Activated CD8-positive, alpha-beta memory T cell treated with anti-CD3 and anti-CD28 coated beads, Interleukin-2, amount 50 U/mL, for 24 hours (primary cell): Measurements from ENCODE around the gene HOXD8.

Source experiments
- DNase-seq: peaks from one replicate; pipeline ENCODE4 v3.0.0-alpha.2; 2020; ENCODE audit errors: extremely low read depth

HOXD8 gene

DNA sequence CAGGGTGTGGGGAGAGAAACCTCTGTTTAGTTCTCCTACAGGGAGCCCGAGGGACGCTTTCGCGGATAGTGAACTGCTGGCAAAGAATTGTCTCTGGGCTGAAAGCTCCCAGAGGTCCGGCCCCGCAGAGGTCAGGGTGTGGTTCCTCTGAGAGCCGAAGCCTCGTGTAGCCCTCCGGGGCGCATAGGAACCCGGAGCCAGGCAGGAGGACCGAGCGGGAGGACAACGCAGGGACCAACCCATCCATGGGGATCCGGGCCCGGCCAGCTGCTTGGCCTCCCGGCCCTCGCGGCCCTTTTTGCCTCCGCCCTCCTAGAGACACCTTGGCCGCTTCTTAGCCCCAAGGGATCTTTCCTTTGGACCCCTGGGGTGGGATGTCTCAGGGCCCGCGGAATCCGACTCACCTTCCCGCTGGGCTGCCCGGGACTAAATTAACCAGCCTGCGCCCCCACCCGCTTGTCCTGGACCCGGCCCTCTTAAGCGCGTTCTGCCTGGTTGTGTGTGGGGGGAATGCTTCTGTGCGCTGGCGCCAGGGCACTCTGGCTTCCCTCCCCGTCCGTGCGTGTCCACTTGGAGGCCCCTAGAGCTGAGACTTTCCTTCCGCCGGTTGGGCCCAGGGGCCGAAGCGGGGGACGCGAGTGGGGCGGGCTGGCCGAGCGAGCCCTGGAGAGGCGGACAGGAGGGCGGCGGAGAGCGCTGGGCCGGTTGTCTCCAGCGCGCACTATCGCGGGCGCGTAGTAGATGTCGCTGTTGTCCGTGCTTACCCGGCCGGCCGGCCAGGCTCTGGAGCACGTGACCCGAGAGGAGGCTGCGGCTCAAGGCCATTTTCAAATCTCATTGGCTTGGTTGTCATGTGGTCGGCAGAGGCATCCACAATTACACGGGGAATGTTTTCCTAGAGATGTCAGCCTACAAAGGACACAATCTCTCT, 13.4 kb upstream of the HOXD8 start, which contains the start of gene HOXD10:
Gene HOXD10 (plus strand): TSS at position 896 of the 931 bp plus-strand sequence. CDS start 56 bp downstream, outside the sequence.
- DNase-seq: no peak

DNA sequence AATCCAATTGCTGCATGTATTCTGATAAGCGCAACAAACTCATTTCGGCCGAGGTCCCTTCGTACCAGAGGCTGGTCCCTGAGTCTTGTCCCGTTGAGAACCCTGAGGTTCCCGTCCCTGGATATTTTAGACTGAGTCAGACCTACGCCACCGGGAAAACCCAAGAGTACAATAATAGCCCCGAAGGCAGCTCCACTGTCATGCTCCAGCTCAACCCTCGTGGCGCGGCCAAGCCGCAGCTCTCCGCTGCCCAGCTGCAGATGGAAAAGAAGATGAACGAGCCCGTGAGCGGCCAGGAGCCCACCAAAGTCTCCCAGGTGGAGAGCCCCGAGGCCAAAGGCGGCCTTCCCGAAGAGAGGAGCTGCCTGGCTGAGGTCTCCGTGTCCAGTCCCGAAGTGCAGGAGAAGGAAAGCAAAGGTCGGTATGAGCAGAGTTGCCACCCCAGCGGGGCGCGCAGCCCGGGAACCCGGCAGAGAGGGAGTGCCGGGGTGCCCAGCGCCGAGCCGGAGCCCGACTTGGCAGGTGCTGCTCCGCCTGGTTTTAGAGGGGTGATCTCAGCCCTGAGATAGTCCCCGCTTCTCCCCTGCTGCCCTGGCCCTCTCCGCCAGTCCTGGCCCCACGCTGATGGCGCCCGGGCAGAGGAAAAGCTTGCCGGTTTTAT, 12.2 kb upstream of the HOXD8 start:
- DNase-seq: no peak

DNA sequence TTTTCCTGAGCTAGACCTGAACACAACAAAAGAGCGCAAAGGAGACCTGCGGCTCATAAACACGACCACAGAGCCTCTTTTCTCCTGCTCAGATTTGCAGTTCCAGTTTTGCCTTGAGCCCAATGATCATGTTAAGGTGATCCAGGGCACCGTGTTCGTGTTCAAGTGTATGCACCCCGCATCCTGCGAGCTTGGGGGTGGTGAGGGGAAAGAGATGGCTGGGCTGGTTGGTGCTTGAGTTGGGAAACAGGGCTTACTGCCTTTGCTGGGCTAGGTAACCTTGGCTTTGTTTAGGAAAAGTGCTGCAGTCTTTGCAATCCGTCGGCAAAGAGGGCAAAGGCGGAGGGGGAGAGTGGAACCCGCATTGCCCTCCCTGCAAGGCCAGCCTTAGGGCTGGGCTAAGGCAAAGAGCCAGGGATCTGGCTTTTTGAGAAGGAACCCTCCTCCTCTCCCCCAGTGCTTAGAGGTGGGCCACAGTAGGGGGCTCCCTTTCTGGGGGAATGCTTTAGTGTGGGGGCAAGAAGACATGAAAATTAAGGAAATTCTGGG, 11.6 kb upstream of the HOXD8 start:
- no peak for DNase-seq

DNA sequence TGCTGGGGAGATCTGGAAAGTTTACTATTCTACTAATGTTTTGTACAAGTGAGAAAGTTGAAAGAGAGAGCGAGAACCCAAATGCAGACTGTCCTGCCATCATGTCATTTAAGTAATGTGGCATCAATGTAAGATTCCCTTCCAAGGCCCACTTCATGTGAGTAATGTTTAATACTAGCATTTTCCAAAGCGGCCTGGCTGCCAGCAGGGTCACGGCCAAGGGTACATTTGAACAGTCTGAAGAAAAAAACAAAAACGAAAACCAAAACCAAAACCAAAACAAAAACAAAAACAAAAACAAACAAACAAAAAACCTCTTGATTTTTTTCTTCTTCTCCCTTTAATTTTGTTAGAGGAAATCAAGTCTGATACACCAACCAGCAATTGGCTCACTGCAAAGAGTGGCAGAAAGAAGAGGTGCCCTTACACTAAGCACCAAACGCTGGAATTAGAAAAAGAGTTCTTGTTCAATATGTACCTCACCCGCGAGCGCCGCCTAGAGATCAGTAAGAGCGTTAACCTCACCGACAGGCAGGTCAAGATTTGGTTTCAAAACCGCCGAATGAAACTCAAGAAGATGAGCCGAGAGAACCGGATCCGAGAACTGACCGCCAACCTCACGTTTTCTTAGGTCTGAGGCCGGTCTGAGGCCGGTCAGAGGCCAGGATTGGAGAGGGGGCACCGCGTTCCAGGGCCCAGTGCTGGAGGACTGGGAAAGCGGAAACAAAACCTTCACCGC, 10.7 kb upstream of the HOXD8 start:
- DNase-seq: no peak

DNA sequence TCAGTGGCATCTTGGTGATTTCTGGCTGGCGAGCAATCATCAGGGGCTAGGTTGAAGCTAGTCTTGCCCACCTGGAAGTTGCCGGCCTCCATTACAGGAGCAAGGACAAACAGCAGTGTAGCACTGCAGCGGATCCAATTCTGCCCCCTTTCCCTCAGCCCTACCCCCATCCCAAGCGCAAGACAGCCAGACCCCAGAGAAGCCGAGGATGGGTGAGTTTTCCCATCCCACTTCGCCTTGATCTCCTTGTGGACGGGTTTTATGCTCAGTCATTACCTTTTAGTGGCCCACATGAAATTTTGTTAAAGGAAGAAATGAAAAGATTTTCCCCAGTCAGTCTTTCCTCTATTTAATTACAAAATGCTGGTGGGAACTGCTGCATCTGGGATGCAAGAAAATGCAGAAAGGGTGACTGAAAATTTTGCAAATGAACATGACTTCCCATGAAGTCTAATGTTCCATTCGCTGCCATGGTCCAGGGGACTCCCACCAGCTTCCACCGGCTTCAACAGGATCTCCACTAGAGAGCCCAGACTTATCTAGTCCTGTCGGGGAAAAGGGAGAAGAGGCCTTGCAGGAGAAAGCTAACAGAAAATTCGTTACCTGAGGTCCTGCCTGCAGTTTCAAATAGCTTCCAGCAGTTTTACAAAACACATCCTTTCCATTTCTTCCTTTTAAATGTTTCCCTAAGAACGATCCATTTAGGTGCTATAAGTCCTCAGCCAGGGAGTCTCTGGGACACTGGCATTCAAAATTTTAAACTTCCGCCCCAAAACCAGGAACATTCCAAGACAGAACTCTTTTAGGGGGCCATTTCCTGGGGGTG, 8.9 kb upstream of the HOXD8 start:
- DNase-seq: no peak

DNA sequence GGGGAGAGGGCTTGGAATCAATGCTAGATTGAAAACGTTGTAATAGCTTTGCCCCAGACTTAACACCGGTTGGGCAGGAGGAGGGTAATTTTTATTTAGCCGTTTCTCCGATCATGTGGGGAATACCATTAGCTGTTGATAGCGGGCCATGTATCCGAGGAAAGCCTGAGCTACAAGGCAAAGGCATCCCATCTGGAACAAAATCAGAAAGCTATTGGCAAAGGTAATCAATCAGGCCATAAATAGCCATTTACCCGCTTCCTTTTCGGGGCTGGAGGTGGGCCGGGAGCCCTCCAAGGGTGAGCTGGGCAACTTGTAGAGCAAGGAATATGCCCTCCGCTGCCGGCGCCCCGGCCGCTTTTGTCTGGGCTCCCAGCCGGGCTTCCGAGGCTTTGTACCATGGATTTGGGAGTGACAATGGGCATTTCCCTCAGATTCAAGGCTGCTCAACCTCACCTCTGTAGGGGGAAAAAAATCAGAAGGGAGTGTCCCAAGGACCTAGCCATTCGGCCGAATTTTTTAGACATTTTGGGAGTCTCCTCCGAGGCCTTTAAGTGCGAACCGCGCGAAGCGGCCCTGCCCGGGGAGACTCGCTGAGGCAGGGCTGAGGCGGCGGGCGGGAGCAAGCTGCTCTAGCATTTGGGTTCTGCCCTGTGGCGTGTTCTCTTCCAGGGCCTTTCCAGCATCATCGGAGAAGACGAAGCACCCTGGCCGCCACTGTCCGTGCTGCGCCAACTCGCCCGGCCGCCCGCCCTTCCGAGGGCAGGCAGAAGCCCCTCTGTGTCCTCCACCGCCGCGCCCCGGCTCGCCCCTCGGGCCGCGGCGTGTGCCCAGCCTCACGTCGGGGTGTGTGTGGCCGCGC, 8.1 kb upstream of the HOXD8 start:
- DNase-seq: no peak

DNA sequence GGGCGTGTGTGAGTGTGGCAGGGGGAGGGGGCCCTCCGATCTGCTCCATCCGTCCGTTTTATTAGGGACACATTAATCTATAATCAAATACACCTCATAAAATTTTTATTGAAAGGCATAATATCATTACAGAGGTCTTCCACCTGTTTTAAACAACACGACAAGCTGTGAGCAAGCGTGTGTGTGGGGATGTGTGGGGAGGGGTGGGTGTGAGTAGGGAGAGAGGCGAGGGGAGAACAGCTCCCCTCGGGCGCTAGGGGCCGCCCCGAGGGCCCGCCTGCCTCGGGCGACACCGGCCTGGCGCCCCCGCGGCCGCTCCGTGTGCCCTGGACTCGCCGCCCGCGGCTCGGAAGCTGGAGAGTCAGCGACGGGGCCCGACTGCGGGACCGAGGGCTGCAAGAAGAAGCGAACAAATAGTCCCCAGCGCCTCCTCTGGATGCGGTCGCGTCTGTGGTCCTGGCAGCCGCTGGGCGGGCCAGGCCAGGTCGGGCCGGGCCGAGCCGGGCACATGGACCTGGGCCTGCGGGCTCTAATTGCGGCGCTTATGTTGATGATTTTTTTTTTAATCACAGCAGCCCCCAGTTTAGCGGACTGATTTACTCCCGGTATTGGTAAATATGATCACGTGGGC, 7.3 kb upstream of the HOXD8 start:
- DNase-seq: no peak

DNA sequence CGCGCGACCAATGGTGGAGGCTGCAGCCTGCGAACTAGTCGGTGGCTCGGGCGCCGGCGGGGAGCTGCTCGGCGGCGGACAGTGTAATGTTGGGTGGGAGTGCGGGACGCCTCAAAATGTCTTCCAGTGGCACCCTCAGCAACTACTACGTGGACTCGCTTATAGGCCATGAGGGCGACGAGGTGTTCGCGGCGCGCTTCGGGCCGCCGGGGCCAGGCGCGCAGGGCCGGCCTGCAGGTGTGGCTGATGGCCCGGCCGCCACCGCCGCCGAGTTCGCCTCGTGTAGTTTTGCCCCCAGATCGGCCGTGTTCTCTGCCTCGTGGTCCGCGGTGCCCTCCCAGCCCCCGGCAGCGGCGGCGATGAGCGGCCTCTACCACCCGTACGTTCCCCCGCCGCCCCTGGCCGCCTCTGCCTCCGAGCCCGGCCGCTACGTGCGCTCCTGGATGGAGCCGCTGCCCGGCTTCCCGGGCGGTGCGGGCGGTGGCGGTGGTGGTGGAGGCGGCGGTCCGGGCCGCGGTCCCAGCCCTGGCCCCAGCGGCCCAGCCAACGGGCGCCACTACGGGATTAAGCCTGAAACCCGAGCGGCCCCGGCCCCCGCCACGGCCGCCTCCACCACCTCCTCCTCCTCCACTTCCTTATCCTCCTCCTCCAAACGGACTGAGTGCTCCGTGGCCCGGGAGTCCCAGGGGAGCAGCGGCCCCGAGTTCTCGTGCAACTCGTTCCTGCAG, 6.7 kb upstream of the HOXD8 start, which contains the start of gene HOXD9:
Gene HOXD9 (plus strand): TSS at position 37 of the 728 bp plus-strand sequence. CDS start 50 bp downstream, at position 87.
- no peak for DNase-seq

DNA sequence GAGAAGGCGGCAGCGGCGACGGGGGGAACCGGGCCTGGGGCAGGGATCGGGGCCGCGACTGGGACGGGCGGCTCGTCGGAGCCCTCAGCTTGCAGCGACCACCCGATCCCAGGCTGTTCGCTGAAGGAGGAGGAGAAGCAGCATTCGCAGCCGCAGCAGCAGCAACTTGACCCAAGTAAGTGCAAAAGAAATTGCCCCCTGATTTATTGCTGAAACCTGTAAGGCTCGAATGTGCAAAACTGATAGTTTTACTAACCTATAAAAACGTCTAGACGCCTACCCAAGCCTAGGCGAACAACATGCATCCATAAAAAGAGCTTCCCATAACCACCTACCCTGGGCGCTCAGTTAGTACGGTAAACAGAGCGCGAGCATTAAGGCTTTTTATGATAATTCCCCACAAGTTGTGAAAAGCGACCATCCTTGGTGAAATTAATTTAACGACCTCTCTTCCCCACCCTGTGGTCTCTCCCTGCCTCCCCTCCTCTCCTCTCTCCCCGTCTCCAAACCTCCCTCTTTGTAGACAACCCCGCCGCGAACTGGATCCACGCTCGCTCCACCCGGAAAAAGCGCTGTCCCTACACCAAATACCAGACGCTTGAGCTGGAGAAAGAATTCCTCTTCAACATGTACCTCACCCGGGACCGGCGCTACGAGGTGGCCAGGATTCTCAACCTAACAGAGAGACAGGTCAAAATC, 5.9 kb upstream of the HOXD8 start:
- no peak for DNase-seq

DNA sequence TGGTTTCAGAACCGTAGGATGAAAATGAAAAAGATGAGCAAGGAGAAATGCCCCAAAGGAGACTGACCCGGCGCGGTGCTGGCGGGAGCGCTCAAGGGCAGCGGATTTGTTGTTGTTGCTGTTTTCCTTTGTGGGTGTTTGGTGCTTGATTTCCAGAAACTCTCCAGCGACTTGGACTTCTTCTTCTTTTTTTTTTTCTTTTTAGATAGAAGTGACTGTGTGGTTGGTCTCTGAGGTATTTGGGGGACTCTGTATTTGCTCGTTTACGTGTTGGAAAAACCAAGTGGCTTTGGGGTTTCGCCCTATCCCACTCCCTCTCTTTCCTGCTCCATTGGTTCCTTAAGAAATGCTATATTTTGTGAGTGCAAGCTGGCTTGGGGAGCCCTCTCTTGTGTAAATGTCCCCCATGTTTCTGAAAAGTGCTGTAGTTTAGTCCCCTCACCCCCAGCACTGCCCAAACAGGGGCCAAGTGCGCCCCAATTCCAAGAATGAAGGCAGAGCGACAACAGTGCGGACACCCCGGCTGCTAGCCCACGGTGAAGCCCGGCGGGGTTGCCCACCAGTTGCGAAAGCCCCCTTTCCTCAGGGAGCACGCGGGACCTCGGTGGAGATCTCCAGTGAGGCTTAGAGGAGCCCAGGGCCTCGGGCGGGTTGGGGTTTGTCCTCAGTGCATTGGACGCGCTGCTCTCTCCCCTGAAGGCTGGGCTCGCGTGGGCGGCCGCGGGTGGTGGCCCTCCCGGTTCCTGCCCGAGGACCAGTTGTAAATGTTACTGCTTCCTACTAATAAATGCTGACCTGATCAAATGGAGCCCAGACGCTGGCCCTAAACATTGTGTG, 5.2 kb upstream of the HOXD8 start:
- no peak for DNase-seq

DNA sequence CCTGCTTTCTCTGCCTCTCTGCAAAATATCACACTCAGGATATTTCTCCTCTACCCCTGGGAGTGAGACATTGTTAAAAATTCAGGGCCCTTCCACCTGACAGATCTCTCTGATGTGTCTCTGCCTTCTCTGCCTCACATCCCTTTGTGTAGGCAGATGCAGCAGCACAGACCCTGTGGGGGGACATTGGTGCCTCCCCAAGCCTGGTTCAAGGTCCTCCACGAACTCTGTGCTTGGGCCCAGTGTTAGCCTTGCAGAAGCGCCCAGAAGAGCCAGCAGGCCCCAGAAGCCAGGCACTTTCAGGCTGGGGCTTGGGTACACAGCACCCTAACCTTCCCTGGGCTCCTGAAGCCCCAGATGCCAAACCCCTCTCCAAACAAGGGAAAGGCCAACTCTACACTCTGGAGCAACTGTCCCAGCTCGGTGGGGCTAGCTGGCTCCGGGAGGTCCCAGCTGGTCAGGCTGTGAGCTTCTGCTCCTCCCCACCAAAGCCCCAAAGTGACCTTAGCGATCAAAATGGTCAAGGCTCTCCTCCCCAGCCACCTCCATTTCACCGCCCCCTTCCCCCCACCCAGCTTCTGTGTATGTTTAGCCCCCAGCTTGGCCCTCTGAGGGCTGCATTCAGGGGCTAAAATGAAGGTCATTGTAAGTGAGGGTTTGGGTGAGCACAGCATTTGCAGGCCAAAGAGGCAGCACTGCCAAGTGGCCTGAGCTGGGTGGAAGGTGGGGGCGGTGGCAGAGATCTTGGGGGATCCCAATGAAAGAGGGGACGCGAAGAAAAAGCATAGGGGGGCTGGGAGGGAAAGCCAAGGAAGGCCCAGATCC, 4.3 kb upstream of the HOXD8 start:
- DNase-seq: no peak

DNA sequence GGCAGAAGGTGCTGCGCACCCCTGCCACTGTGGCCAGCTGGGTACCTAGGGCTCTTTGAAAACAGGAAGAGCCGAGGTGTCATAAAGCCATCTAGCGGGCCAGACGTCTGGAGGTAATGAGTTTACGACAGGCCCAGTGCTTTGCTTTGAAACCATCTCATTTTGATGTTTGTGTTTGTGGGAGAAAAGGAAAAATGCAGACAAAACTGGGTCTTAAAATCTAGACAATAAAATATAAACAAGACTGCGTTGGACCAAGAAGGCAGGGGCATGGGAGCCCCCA, 3.8 kb upstream of the HOXD8 start:
- DNase-seq: no peak

DNA sequence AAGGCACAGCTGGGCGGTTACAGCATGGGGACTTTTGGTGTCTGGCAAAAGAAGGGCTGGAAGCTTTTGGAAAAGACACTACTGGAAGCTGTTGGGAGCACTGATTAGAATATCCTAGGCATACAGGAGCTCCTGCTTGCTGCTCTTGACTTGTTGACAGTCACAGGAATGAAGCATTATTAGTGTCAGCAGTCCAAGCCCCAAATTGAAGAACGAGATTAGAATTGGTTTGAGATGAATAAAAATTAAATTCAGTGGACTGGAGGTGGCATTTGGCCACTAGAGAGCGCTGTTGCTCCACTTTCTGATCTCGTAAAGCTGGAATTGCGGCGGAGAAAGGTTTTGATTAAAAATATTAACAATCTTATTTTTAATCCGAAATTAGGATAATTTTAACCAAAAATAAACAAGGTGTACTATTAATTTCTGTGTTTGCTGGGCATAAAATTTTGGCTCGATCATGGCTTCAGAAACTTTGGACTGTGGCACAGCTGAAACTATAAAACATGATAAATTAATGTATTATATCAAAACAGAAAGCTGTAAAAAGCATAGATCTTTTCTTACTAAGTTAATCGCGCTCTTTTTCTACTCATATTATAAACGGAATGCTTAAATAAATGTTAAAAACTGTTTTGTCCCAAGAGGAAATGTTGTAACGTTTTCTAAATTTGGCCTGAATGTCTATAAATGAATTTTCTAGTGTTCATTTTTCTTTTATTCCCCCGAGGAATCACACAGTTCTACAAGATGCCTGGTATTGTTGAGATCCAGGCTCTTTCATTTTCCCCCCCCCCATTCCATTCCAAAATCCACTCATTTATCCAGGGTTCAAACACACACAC, 2.4 kb upstream of the HOXD8 start:
- no peak for DNase-seq

DNA sequence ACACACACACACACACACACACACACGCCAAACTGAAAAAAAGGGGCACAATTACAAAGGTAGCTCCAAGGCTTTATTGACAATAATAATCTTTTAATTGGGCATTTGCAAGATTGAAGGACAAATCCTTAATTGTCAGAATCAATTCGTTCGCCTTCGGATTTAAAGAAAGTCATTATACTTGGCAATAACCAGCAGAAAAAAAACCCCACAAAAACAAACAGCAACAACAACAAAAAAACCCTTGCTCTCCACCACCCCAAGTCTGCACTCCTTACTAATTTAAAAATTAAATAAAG, 1.8 kb upstream of the HOXD8 start:
- no peak for DNase-seq

DNA sequence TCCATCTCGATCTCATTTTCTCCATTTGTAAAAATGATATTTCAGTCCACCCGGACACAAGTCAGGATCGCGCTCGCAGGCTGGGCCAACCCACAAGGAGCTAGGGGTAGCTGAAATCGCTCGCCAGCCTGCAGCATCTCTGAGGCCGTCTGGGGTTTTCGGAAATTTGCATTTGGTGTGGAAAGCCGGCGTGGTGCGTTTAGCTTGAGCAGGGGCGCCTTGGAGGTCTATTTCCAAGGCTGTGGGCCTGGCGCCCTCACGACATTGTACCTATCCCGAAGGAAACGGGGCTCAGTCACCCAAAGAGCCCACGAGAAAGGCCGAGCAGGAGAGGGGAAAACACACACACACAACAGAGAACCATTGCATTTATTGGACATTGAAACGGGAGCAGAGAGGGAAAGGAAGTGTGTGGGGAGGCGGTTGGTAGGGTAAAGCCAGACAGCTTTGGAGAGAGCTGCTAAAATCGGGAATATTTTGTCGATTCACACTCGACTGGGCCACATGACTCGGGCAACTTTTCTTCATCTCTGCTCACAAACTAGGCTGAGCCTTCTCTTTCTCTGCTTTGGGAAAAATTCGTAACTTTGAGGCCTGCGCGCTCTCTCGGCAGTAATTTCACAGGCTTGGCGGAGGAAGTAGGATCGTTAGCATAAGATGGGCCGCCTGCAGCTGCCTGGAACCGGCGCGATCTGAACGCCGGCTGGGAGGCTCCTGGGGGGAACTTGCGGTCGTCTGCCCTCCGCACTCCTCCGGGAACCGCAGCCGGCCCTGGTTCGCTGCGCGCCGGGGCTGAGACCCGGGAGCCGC, 1.1 kb upstream of the HOXD8 start:
- no peak for DNase-seq
